ENCODE measurements around the gene LUZP2. TPM values are rescaled to one million over a fixed set of nuclear protein-coding genes. Genes with fewer than 3 reads are reported as not detected.

LUZP2 gene
- total RNA-seq, 2 experiments from 2014 or later: not detected

DNA sequence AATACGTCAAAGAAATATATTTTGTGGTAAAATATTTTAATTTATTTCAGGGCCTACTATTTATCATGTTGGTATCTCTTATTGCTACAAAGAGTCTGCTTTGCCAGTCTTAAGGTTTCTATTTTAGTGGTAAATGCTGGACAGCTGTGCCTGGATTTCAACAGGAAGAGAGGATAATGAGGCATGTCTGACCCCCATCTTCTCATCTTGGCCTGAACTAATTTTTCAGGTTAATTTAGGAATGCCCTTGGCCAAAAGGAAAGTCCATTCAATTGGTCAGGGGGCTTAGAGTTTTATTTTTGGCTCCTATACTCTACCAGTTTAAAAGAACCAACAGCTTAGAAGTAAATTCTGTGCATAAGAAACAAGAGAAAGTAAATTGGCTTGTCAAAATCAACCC, 428.2 kb downstream of the LUZP2 start:
- no peak for TF ChIP-seq EZH2phosphoT487 (IDR thresholded peaks at IDR 0.05; ENCODE audit: borderline replicate concordance, low read depth, low read length)
- TF ChIP-seq, protein P1, sequence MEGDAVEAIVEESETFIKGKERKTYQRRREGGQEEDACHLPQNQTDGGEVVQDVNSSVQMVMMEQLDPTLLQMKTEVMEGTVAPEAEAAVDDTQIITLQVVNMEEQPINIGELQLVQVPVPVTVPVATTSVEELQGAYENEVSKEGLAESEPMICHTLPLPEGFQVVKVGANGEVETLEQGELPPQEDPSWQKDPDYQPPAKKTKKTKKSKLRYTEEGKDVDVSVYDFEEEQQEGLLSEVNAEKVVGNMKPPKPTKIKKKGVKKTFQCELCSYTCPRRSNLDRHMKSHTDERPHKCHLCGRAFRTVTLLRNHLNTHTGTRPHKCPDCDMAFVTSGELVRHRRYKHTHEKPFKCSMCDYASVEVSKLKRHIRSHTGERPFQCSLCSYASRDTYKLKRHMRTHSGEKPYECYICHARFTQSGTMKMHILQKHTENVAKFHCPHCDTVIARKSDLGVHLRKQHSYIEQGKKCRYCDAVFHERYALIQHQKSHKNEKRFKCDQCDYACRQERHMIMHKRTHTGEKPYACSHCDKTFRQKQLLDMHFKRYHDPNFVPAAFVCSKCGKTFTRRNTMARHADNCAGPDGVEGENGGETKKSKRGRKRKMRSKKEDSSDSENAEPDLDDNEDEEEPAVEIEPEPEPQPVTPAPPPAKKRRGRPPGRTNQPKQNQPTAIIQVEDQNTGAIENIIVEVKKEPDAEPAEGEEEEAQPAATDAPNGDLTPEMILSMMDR (conservative IDR thresholded peaks at IDR 0.05; ENCODE audit: low read length): no peak
- BruUV-seq (replicated peaks): no TSS peak
- CTCF ChIA-PET (ENCODE audit: unreplicated experiment): no interaction called here

DNA sequence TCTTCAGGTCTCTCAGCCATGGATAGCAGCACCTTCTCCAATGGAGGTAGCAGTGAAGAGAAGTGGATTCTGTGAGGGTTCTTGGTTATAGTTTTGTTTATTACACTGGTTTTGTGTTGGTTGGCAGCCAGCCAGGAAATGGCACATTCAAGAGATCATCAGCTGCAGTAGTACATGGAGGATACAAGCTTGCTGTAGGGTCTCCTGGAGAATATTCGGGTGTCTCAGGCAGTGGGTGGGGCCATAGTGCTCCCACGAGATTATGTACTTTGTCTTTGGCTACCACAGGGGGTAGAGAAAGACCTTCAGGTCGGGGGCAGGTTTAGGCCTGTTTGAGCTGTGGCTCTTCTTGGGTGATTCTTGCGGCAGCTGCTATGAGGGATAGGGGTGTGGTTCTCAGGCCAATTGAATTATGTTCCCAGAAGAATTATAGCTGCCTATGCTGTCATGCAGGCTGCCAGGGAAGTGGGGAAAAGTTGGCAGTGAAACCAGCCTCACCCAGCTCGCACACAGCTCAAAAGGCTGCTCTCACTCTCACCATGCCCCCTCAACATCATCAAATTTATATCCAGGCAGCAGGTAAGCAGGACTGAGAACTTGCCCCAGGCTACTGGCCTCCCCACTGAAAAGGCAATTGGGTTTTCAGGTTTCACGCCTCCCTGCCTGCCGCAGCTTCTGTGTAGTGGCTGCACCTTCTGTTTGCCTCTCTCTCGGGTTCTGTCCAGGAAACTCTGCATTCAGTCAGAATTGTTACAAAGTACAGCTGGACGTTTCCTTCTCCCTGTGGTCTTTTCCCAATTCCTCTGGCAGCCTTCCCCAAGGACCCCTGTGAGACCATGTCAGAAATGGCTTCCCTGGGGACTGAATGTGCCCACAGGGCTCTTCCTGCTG, 435.5 kb downstream of the LUZP2 start:
- Histone ChIP-seq H3K27ac (ENCODE audit: low read depth, low read length, poor library complexity, severe bottlenecking) (no peak overlapping the region), H3K36me3 (ENCODE audit: insufficient read depth, low read length) (no peaks in the 10 kb centered on the region), H3K79me2 (ENCODE audit: insufficient read depth, low read depth, low read length) (no peaks in the 10 kb centered on the region), H3K9me3 (ENCODE audit: low read length) (no peaks in the 10 kb centered on the region), H3K9me2 (ENCODE audit: insufficient read depth, low read length) (no peaks in the 10 kb centered on the region), H3K4me2 (ENCODE audit: low read length) (no peak overlapping the region), H3K4me3 (ENCODE audit: low read depth, low read length, poor library complexity, severe bottlenecking) (no peak overlapping the region), H2AFZ (ENCODE audit: low read length) (no peak overlapping the region), H4K20me1 (ENCODE audit: insufficient read depth, low read length) (no peaks in the 10 kb centered on the region), H3K4me1 (ENCODE audit: insufficient read depth, low read length, poor library complexity, severe bottlenecking) (no peaks in the 10 kb centered on the region)
- BruUV-seq (replicated peaks): no TSS peak
- DNase-seq (ENCODE audit: low spot score): no peak
- CTCF ChIA-PET (ENCODE audit: unreplicated experiment): no interaction called here
- POLR2A ChIA-PET: interaction anchor here (0.6 to 1.1 kb wide), 2 partner anchors 18 to 40 kb away, joined by 3 to 4 read pairs; no protein-coding TSS in a partner anchor
- no peak for TF ChIP-seq EZH2phosphoT487 (IDR thresholded peaks at IDR 0.05; ENCODE audit: borderline replicate concordance, low read depth, low read length)
- TF ChIP-seq, protein P1 (conservative IDR thresholded peaks at IDR 0.05; ENCODE audit: low read length): no peak
- intact Hi-C loops (cut with micrococcal nuclease; ENCODE audit: unreplicated experiment): no loop called here

More for the DNA sequence above, 428.2 kb downstream of the LUZP2 start:
- no peak overlapping the region for H2AFZ ChIP-seq (ENCODE audit: low read length)
- POLR2A ChIA-PET: no interaction called here
- H3K9me2 ChIP-seq (ENCODE audit: insufficient read depth, low read length): no peaks in the 10 kb centered on the region
- H3K9me3 ChIP-seq (ENCODE audit: low read length): no peaks in the 10 kb centered on the region
- H4K20me1 ChIP-seq (ENCODE audit: insufficient read depth, low read length): no peaks in the 10 kb centered on the region
- H3K27ac ChIP-seq (ENCODE audit: low read depth, low read length, poor library complexity, severe bottlenecking): no peak overlapping the region
- H3K4me2 ChIP-seq (ENCODE audit: low read length): no peak overlapping the region
- no peak overlapping the region for H3K4me3 ChIP-seq (ENCODE audit: low read depth, low read length, poor library complexity, severe bottlenecking)
- no peaks in the 10 kb centered on the region for H3K79me2 ChIP-seq (ENCODE audit: insufficient read depth, low read depth, low read length)
- no peaks in the 10 kb centered on the region for H3K36me3 ChIP-seq (ENCODE audit: insufficient read depth, low read length)
- DNase-seq (ENCODE audit: low spot score): no peak
- intact Hi-C loops (cut with micrococcal nuclease; ENCODE audit: unreplicated experiment): no loop called here
- no peaks in the 10 kb centered on the region for H3K4me1 ChIP-seq (ENCODE audit: insufficient read depth, low read length, poor library complexity, severe bottlenecking)
